GM21717 (cell line): ENCODE results near the gene TTC9B.

Experiments used
- ATAC-seq: cut with Tn5 transposase; IDR thresholded peaks from one replicate; pipeline ENCODE4 v1.9.1; 2021; ENCODE audit warnings: mild to moderate bottlenecking, moderate library complexity; ENCODE audit not compliant: unreplicated experiment

The TTC9B gene

DNA sequence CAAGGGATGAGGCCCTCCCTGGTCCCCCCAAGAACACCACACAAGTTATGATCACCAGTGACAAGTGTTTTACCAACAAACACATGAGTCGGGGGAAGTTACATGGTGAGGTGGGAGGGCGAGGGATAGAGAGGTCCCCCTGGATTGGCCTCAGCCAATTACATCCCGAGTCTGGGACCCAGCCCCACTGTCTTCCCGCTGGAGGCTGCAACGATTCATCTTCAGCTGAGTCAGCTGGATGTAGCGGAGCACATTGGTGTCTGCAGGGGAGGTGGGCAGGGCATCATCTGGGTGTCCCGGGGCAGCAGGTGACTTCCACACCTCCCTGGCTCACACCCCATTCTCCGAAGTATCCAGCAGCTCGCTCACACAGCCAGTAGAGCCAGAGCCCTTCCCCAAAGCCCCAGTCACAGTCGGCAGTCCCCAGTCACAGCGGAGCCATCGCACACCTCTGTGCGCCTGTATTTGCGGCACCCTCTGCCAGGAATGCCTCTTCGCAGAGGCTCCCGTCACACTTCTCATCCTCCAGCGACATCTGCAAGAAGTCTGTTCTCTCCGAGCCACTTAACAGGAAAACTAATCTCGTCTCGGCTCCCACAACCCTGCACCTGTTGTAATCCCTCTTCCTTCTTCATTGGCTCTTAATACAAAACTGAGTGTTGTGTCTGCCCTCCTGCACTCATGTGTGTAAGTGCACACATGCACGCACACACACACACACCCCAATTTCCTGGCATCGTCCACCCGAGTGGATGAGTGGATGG is 2.0 kb downstream of the TTC9B start:
- no peak for ATAC-seq

DNA sequence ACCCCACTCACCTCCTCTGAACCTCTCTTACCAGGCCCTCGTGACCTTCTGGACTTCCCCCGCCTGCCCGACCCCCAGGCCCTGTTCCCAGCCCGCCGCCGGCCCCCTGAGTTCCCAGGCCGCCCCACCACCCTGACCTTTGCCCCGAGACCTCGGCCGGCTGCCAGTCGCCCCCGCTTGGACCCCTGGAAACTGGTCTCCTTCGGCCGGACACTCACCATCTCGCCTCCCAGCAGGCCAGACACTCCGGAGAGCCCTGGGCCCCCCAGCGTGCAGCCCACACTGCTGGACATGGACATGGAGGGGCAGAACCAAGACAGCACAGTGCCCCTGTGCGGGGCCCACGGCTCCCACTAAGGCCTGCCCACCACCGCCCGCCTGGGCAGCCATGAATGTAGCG is 3.2 kb downstream of the TTC9B start:
- ATAC-seq = no peak

DNA sequence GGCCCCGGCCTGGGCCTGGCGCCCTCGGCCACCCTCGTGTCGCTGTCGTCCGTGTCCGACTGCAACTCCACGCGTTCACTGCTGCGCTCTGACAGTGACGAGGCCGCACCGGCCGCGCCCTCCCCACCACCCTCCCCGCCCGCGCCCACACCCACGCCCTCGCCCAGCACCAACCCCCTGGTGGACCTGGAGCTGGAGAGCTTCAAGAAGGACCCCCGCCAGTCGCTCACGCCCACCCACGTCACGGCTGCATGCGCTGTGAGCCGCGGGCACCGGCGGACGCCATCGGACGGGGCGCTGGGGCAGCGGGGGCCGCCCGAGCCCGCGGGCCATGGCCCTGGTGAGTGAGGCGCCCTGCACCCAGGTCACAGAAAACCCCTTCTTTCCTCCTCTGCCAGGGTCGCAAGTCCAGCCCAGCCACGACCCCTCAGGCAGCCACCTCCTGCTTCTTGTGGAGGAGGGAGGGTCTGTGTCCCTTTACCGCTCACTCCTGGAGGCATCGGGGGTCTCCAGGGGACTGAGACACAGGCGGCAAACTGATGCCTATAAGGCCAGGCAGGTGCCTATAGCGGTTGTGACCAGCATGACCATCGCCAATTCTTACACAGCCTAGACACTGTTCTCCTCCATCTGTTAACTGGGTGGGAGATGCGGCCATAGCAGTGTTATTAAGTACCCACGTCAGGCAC is 4.2 kb downstream of the TTC9B start:
- no peak for ATAC-seq

DNA sequence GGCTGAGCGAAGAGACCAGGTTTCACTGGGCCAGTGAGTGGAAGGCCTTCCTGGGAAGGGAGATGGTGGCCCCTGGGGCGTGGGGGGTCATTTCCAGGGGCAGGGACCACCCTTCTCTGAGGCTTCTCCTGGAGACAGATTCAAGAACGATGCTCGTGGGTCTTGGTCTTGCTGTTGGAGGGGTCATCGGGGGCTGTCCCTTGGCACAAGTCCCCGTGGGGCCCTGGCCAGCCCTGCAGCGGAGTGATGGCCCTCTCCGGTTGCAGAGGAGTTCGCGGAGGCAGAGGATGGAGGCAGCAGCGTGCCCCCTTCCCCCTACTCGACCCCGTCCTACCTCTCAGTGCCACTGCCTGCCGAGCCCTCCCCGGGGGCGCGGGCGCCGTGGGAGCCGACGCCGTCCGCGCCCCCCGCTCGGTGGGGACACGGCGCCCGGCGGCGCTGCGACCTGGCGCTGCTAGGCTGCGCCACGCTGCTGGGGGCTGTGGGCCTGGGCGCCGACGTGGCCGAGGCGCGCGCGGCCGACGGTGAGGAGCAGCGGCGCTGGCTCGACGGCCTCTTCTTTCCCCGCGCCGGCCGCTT is 4.8 kb downstream of the TTC9B start:
- no peak for ATAC-seq

DNA sequence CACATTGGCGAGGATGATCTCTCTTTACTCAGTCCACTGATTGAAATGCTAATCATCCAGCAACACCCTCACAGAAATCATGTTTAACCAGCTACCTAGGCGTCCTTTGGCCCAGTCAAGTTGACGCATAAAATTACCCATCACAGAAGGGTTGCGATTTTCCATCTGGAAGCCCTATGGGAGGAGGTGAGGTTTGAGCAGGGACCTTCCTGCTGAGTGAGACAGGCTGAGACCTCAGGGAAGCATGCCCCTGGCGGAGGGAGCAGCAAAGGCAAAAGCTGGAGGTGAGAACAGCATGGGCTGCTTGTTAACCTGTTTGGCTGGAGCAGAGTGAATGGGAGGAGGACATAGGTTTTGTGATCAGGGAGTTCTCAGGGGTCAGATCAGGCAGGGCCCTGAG is 7.3 kb downstream of the TTC9B start:
- ATAC-seq = no peak

DNA sequence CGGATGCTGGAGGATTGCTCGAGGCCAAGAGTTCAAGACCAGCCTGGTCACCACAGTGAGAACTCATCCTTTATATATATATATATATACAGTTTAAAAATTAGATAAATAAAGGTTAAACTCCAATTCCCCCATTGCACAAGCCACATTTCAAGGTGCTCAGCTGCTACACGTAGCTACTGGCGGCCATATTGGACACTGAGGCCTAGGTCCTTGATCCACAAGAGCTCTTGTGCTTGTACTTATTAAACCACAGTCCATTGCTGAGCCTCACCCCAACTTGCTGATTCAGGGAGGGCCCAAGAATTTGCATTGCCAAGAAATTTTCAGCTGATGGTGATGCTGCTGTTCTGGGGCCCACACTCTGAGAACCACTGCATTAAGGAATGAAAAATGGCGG is 9.6 kb downstream of the TTC9B start:
- no peak for ATAC-seq

DNA sequence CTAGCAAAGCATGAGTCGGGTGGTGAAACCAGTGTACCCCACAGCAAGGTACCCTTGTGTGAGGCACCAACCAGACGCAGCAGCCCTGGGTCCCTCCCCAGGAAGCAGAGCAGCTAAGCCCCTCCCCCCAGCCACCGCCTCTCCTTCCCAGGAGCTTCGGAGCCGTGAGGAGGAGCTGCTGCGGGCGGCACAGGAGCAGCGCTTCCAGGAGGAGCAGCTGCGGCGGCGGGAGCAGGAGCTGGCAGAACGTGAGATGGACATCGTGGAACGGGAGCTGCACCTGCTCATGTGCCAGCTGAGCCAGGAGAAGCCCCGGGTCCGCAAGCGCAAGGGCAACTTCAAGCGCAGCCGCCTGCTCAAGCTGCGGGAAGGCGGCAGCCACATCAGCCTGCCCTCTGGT is 12.4 kb downstream of the TTC9B start:
- ATAC-seq = no peak

DNA sequence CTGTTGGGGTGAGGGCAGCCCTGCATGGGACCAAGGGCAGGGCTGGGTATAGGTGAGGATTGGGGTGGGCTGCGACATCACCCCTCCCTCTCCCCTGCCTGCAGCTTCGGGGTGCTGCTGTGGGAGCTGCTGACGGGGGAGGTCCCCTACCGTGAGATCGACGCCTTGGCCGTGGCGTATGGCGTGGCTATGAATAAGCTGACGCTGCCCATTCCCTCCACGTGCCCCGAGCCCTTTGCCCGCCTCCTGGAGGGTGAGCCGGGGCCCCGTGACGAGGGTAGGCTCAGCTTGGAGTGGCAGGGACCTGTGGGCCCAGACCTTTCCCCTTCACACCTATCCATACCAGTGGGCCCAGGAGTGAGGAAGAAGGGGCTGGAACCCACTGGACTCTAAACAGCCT is 13.8 kb downstream of the TTC9B start:
- no peak for ATAC-seq

DNA sequence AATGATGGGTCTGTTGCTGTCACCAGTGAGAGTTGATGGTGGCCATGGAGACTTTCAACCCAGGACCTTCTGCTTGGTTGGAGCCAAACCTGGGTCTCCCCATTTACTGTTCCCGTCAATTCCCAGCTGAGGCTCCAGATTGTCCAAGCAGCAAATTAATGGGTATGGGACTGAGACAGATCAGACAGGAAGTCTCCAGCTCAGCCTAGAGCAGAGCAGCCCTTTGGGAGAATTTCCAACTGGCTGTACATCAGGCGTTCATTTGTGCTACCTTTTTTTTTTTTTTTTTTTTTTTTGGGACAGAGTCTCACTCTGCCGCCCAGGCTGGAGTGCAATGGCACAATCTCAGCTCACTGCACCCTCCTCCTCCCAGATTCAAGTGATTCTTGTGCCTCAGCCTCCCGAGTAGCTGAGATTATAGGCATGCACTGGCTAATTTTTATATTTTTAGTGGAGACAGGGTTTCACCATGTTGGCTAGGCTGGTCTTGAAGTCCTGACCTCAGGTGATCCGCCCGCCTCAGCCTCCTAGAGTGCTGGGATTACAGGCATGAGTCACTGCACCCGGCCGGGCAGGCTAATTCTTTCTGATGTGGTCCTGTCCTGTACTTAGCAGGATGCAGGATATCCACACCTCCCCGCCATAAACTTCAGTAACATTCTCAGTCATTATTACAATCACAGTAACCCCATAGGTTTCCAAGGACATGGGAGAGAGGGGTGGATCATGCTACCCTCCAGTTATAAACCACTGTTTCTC is 17.7 kb downstream of the TTC9B start:
- no peak for ATAC-seq

DNA sequence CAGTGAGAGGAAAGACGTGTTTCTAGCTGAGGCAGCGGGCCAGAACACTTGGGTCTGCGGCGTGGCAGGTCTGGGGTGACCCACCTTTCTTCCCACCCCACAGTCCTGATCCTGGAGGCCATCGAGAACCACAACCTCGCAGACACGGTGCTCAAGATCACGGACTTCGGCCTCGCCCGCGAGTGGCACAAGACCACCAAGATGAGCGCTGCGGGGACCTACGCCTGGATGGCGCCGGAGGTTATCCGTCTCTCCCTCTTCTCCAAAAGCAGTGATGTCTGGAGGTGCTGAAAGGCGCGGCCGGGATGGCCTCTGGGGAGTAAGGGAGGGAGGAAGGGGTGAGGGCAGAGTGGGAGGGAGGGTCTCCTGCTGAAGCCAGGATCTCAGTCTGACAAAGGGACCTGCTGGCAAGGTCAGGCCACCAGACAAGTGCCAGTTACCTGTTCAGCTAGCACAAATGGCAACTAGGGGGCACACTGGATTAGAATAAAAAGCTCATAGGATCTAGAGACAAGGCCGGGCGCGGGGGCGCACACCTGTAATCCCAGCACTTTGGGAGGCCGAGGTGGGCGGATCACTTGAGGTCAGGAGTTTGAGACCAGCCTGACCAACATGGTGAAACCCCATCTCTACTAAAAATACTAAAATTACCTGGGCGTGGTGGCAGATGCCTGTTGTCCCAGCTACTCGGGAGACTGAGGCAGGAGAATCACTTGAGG is 19.8 kb downstream of the TTC9B start:
- no peak for ATAC-seq

DNA sequence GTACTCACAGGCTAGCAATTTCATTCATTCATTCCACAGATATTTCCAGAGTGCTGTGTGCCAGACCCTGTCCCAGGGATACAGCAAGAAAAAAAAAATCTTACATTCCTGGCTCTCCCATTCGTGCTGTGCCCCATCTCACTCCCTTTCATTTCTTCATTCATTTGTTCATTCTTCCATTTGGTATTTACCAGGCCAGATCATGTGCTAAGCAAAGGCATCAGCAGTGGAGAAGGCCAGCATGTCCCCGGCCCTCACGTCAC is 24.7 kb downstream of the TTC9B start:
- no peak for ATAC-seq

DNA sequence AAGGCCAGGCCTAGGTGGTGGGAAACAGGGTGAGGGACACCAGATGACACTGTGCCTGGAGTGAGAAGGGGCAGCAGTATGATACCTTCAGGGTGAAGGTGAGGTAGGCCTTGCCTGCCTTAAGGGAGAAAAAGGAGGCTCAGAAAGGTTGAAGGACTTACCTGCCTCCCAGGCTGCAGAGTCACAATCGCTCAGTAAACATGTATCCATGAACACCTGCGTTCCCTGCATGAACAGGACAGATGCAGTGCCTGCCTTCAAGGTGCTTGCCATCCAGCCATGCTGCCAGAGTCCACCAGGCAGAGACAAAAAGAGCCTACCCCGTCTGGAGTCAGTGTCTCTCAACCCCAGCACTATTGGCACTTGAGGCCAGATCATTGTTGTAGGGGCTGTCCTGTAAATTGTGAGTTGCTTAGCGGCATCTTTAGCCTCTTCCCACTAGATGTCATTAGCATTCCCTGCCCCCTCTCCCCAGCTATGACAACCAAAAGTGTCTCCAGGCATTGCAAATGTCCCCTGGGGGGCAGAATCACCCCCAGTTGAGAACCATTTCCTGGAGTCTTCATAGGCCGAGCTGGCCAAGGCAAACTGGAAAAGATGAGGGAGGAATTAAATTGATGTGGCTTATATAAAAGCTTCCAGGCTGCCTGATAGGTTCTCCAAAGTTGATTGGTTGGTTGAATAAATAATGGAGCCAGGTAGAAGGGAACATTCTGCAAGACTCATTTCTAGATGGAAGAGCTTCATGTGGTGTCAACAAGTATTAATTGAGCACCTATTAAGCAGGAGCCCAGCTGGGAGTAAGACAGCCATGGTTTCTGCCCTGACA is 25.2 kb downstream of the TTC9B start:
- ATAC-seq = no peak

DNA sequence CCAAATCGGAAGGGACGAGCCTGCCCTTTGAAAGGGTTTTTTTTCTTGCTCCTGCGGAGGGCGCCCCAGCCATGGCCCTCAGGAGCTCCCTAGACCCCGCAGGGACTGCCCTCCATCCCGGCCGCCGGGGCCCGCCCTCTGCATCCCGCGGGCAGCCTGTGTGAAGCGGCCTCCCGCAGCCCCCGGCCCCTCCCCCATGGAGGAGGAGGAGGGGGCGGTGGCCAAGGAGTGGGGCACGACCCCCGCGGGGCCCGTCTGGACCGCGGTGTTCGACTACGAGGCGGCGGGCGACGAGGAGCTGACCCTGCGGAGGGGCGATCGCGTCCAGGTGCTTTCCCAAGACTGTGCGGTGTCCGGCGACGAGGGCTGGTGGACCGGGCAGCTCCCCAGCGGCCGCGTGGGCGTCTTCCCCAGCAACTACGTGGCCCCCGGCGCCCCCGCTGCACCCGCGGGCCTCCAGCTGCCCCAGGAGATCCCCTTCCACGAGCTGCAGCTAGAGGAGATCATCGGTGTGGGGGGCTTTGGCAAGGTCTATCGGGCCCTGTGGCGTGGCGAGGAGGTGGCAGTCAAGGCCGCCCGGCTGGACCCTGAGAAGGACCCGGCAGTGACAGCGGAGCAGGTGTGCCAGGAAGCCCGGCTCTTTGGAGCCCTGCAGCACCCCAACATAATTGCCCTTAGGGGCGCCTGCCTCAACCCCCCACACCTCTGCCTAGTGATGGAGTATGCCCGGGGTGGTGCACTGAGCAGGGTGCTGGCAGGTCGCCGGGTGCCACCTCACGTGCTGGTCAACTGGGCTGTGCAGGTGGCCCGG is 26.1 kb downstream of the TTC9B start:
- ATAC-seq = peak; percentile 7

DNA sequence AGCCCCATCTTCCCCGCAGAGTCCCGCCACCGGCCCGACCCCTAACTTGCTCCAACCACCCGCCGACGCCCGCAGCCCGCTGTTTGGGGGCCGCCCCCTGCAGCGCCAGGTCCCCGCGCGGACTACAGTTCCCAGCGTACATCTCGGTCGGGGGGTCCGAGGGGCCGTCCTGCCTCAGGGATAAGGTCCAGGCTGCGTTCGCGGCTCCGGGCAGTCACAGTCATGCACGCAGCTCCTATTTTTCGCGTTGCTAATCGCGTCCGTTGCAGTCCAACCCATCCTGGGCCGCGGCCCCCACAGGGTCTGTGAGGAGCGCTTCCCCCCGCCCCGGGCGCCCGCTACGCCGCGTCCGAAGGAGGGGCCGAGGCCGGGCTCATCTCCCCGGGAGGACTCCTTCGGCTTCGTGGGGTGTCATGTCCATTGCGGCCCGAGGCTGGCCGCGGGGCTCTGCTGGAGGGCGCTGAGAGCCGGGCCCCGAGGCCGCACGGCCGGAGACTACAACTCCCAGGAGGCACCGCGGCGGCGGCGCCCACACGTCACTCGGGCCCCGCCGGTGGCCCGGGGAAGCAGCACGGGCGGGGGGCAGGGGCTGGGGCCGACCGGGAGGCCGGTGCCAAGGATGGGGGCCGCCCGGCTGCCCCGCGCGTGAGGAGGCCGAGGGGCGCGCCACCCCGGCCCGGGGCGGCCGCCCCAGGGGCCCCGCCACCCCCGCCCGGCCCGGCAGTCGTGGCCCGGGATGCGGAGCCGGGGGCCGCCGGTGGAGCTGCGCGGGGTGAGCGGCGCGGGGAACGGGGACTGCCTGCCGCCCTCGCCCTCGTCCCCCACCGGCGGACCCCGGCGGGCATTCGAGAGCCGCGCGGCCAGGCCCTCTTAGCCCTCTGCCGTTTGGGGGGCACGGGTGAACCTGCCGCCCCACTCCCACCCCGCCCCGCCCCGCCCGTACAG is 27.0 kb downstream of the TTC9B start, which contains the start of gene MAP3K10:
TSS of gene MAP3K10 (plus strand) at position 536 of the 945 bp plus-strand sequence. CDS start 606 bp downstream, outside the sequence.
- ATAC-seq = peak; percentile 65

DNA sequence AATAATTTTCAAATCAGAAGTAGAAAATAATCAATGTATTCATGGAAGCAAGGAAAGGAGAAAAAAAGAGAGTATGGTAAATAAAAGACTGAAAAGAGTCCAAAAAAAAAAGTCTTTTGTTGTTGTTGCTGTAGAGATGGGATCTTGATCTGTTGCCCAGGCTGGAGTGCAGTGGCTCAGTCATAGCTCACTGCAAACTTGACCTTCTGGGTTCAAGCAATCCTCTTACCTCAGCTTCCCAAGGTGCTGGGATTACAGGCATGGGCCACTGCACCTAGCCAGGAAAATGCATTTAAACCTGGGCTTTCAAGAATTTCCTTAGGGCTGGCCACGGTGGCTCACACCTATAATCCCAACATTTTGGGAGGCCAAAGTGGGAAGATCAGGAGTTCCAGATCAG is 33.9 kb downstream of the TTC9B start:
- ATAC-seq = no peak

DNA sequence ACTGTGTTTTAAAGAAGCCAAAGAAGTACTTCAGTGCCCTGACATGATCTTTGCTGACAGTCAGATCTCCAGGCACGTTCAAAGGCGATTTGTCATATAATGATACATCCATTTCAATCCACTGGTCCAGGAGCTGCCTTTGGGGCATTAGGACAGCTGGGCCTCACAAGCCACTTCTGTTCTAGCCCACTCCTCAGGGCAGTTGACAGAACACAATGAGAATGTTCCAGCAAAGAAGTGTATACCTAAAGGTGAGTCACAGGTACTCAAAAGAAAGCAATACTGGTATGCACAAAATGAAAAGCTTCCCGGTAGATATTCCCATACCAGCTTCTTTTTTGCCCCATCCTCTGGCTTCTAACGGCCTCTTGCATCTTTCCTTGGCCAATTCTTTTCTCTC is 39.4 kb downstream of the TTC9B start:
- ATAC-seq = no peak

DNA sequence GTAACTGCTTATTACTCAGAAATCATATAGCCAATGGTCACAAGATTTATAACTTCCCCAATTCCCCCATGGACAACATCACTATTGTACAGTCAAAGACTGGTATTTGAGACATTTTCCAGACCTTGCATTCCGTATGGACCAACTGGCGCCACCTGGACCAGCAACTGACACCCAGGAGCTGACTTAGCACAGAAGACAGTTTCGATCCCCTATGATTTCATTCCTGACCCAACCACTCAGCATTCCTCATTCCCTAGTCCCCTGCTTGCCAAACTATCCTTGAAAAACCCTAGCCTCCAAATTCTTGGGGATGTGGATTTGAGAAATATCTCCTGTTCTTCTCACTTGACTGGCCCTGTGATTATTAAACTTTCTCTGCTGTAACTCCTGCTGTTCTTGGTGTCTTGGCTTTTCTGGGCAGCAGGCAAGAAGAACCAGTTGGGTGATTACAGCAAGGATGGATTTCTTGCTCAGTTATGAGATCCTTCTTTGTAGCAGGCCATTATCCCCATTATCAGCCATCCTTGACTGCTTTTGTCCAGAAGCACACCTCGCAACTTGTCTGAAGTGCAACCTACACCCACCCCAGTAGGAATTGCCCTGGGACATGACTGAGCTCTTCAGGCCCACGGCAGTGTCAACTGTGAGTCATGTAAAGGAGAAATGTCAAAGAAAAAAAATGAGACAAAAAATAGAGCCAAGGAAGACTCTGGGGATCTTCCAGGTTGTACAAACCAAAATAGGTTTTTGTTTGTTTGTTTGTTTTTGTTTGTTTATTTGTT is 40.7 kb downstream of the TTC9B start:
- no peak for ATAC-seq
